ENCODE results near the gene SLC25A21. TPM values are rescaled to one million over a fixed set of nuclear protein-coding genes. Genes with fewer than 3 reads are reported as not detected.

Gene SLC25A21
- total and polyA plus RNA-seq, 10 of the 15 experiments (the other 5 are each of a cell fraction or from before 2014, with no cell fraction given): 0.06 to 0.72 (median 0.17) TPM; not detected in 3

GRCh38 chr14:36676236-36676635, 496.2 kb downstream of the SLC25A21 start (continued):
- TF ChIP-seq CEBPZ (IDR thresholded peaks at IDR 0.05; ENCODE audit: low read depth, low read length) (no peak), ZNF24 (IDR thresholded peaks at IDR 0.05) (no peak), GABPA (IDR thresholded peaks at IDR 0.05; ENCODE audit: low read depth) (no peak), STAT1 (conservative IDR thresholded peaks at IDR 0.05) (no peak), SP1 (IDR thresholded peaks at IDR 0.05; ENCODE audit: low read depth, low read length) (no peak), SUPT20H (IDR thresholded peaks at IDR 0.05; ENCODE audit: borderline replicate concordance, control insufficient read depth, low read depth, low read length) (no peak), ATF2 (IDR thresholded peaks at IDR 0.05; ENCODE audit: low read length) (no peak), ASH2L (IDR thresholded peaks at IDR 0.05; ENCODE audit: borderline replicate concordance, low read depth) (no peak), BHLHE40 (IDR thresholded peaks at IDR 0.05; ENCODE audit: borderline replicate concordance in 1 of 2, low read depth in 2 of 2, low read length in 1 of 2) (no peak), NR2F1 (conservative IDR thresholded peaks at IDR 0.05) (no peak)

Data from GM12878 (cell line).